ENCODE measurements around the gene HINFP. TPM values are rescaled to one million over a fixed set of nuclear protein-coding genes. Genes with fewer than 3 reads are reported as not detected.

The HINFP gene
- total RNA-seq, 3 donors from 2014 or later: 17.9 to 29.6 (median 29.2) TPM

- TF ChIP-seq POLR2A (IDR thresholded peaks at IDR 0.05): no peak
- TF ChIP-seq POLR2AphosphoS5 (IDR thresholded peaks at IDR 0.05): no peak
- no peak for TF ChIP-seq CTCF (IDR thresholded peaks at IDR 0.05)
- H3K36me3 ChIP-seq: no peaks in the 10 kb centered on the region
- no peak overlapping the region for H3K4me3 ChIP-seq
- H3K4me1 ChIP-seq: no peaks in the 10 kb centered on the region
- peaks cover 0 to 10% of the 10 kb centered on the region in 2 donors for H3K27me3 ChIP-seq
- H3K27ac ChIP-seq: no peak overlapping the region
- intact Hi-C loops (cut with DNase I; ENCODE audit: low total_unique reads): no loop called here
- no peak for DNase-seq (ENCODE audit: low spot score in 2 of 2)
- H3K9me3 ChIP-seq: no peaks in the 10 kb centered on the region
Measured at GRCh38 chr11:119147604-119148333, 26.4 kb downstream of the HINFP start.

DNA sequence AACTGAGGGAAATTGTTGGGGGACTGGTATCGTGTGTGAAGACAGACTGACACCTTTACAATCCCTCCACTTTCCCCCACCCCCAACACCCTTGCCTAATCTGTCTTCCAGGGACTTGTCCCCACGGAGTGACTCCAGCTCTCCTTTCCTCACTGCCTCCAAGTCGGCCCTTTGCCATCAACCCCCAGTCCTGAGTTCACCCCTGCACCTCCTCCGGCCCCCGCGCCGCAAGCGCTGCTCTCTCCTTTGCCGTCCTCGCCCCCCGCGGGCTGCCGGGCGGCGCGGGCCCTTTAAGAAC is 27.3 kb downstream of the HINFP start:
- Histone ChIP-seq H3K4me3 (peak overlapping the region; percentile 50 to 75 (median 62)), H3K27me3 (peaks cover 0 to 10% of the 10 kb centered on the region in 2 donors), H3K27ac (no peak overlapping the region), H3K36me3 (no peaks in the 10 kb centered on the region), H3K4me1 (no peaks in the 10 kb centered on the region), H3K9me3 (no peaks in the 10 kb centered on the region)
- intact Hi-C loops (cut with DNase I; ENCODE audit: low total_unique reads): no loop called here
- no peak for DNase-seq (ENCODE audit: low spot score in 2 of 2)
- TF ChIP-seq POLR2AphosphoS5 (IDR thresholded peaks at IDR 0.05): no peak

- no peak for TF ChIP-seq POLR2AphosphoS5 (IDR thresholded peaks at IDR 0.05)
- Histone ChIP-seq H3K4me3 (peak within 1 kb of the TSS; percentile 50 to 75 (median 62)), H3K36me3 (no peaks in the 10 kb centered on the region), H3K27ac (no peak within 1 kb of the TSS), H3K27me3 (peaks cover 0 to 10% of the 10 kb centered on the region in 2 donors), H3K9me3 (no peaks in the 10 kb centered on the region), H3K4me1 (no peaks in the 10 kb centered on the region)
- no peak for DNase-seq (ENCODE audit: low spot score in 2 of 2)
- intact Hi-C loops (cut with DNase I; ENCODE audit: low total_unique reads): no loop called here
Measured at GRCh38 chr11:119149018-119149785, 27.8 kb downstream of the HINFP start, which contains the start of gene ABCG4. Gene ABCG4 (plus strand): TSS chr11:119149052. CDS start chr11:119149966, 914 bp downstream.

DNA sequence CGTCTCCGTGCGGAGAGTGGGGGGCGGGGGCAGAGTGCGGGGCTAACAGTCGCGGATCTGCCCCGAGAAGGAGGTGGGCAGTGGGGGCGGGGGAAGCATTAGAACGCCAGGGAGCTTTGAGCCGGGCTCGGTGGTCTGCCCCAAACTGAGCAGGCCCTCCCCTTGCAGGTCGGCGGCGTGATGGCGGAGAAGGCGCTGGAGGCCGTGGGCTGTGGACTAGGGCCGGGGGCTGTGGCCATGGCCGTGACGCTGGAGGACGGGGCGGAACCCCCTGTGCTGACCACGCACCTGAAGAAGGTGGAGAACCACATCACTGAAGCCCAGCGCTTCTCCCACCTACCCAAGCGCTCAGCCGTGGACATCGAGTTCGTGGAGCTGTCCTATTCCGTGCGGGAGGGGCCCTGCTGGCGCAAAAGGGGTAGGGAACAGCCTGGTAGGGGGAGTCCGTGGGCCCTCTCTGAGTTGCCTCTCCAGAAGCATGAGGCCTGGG is 28.5 kb downstream of the HINFP start:
- no peaks in the 10 kb centered on the region for H3K36me3 ChIP-seq
- H3K4me1 ChIP-seq: no peaks in the 10 kb centered on the region
- no peaks in the 10 kb centered on the region for H3K9me3 ChIP-seq
- peaks cover 0 to 10% of the 10 kb centered on the region in 2 donors for H3K27me3 ChIP-seq
- DNase-seq (ENCODE audit: low spot score in 2 of 2): no peak
- no peak for TF ChIP-seq CTCF (IDR thresholded peaks at IDR 0.05)
- no peak for TF ChIP-seq POLR2AphosphoS5 (IDR thresholded peaks at IDR 0.05)
- TF ChIP-seq POLR2A (IDR thresholded peaks at IDR 0.05): no peak
- H3K4me3 ChIP-seq: peak overlapping the region; percentile 50 to 75 (median 62)
- intact Hi-C loops (cut with DNase I; ENCODE audit: low total_unique reads): no loop called here
- no peak overlapping the region for H3K27ac ChIP-seq

- no peak for DNase-seq (ENCODE audit: low spot score in 2 of 2)
- no peak overlapping the region for H3K27ac ChIP-seq
- H3K27me3 ChIP-seq: peaks cover 0 to 5% of the 10 kb centered on the region in 2 donors
- no peaks in the 10 kb centered on the region for H3K4me1 ChIP-seq
- TF ChIP-seq CTCF (IDR thresholded peaks at IDR 0.05) (no peak), POLR2A (IDR thresholded peaks at IDR 0.05) (no peak), POLR2AphosphoS5 (IDR thresholded peaks at IDR 0.05) (no peak)
- no peak overlapping the region for H3K4me3 ChIP-seq
- intact Hi-C loops (cut with DNase I; ENCODE audit: low total_unique reads): no loop called here
- no peaks in the 10 kb centered on the region for H3K9me3 ChIP-seq
- no peaks in the 10 kb centered on the region for H3K36me3 ChIP-seq
Measured at GRCh38 chr11:119152043-119152442, 30.7 kb downstream of the HINFP start.

GRCh38 chr11:119152604-119153003 is 31.2 kb downstream of the HINFP start:
- Histone ChIP-seq H3K36me3 (no peaks in the 10 kb centered on the region), H3K9me3 (no peaks in the 10 kb centered on the region), H3K4me3 (no peak overlapping the region), H3K4me1 (no peaks in the 10 kb centered on the region), H3K27ac (no peak overlapping the region), H3K27me3 (peaks cover 0 to 5% of the 10 kb centered on the region in 2 donors)
- DNase-seq (ENCODE audit: low spot score in 2 of 2): no peak
- intact Hi-C loops (cut with DNase I; ENCODE audit: low total_unique reads): no loop called here
- TF ChIP-seq POLR2AphosphoS5 (IDR thresholded peaks at IDR 0.05): no peak
- TF ChIP-seq CTCF (IDR thresholded peaks at IDR 0.05): no peak
- no peak for TF ChIP-seq POLR2A (IDR thresholded peaks at IDR 0.05)

Data from breast epithelium (tissue), 4 donors.